ENCODE measurements around the gene ABCB7.
A peak's percentile ranks its signal among the peaks of the same experiment; 100 is the strongest.
"Not testable (repeated sequence)": the region's sequence is repeated elsewhere in the genome, so short reads cannot be mapped to it uniquely, and the experiment has no call there.

Gene ABCB7

DNA sequence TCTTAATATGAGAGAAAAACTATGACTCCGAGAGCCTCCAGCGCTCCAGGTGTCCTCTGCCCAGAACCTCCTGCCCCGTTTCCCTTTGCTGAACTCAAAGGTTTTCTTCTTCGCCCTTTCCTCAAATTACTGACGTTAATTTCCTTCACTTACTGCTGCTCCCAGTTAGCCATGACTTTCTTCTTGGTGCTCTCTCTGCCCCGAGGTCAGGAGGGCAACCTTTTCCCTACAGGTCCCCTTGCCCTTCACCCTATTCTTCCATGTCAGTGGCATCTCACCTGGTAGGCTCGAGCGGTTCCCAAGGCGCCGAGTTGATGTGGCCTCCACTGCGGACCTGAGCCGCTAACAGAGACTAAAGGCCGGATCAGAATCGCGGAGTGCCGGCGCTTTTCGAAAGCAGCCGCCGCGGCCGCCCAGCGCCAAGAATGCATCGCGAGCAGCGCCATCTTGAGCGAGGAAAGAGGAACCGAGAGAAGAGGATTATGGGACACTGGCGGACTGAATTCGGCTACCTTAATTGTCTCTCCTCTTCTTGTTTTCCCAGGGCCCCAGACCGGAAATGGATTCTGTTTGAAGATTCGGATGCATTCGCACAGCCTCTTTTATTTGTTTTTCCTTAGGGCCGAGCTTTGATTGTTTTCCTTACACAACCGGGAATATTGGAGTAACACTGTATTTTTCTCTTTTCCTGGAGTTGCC lies at the start of gene ABCB7:
Gene ABCB7 (minus strand): TSS at position 457 of the 699 bp plus-strand sequence. CDS start 11 bp downstream, at position 446.
- H3K27me3 ChIP-seq (ENCODE audit: insufficient read depth, low read depth): no peaks in the 10 kb centered on the region
- peak within 1 kb of the TSS; percentile 69 for H3K4me2 ChIP-seq
- no peaks in the 10 kb centered on the region for H4K20me1 ChIP-seq (ENCODE audit: insufficient read depth)
- H3K27ac ChIP-seq: peak within 1 kb of the TSS; percentile 89
- no peaks in the 10 kb centered on the region for H3K36me3 ChIP-seq (ENCODE audit: insufficient read depth)
- peak within 1 kb of the TSS; percentile 85 for H3K9ac ChIP-seq
- peaks cover 6% of the 10 kb centered on the region for H3K4me1 ChIP-seq (ENCODE audit: low read depth, poor library complexity, severe bottlenecking)
- peaks cover 13% of the 10 kb centered on the region; the same call in 1 of the 2 replicates for H3K79me2 ChIP-seq (ENCODE audit: insufficient read depth, low read depth)
- TF ChIP-seq, protein P1, sequence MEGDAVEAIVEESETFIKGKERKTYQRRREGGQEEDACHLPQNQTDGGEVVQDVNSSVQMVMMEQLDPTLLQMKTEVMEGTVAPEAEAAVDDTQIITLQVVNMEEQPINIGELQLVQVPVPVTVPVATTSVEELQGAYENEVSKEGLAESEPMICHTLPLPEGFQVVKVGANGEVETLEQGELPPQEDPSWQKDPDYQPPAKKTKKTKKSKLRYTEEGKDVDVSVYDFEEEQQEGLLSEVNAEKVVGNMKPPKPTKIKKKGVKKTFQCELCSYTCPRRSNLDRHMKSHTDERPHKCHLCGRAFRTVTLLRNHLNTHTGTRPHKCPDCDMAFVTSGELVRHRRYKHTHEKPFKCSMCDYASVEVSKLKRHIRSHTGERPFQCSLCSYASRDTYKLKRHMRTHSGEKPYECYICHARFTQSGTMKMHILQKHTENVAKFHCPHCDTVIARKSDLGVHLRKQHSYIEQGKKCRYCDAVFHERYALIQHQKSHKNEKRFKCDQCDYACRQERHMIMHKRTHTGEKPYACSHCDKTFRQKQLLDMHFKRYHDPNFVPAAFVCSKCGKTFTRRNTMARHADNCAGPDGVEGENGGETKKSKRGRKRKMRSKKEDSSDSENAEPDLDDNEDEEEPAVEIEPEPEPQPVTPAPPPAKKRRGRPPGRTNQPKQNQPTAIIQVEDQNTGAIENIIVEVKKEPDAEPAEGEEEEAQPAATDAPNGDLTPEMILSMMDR (conservative IDR thresholded peaks at IDR 0.05; ENCODE audit: low read depth, low read length): no peak; the same call in 1 of the 2 replicates
- H2AFZ ChIP-seq (ENCODE audit: low read depth): peak within 1 kb of the TSS; percentile 63
- no peak within 1 kb of the TSS for H3K4me3 ChIP-seq (IDR thresholded peaks at IDR 0.05; ENCODE audit: insufficient read depth, low read depth, low read length)

DNA sequence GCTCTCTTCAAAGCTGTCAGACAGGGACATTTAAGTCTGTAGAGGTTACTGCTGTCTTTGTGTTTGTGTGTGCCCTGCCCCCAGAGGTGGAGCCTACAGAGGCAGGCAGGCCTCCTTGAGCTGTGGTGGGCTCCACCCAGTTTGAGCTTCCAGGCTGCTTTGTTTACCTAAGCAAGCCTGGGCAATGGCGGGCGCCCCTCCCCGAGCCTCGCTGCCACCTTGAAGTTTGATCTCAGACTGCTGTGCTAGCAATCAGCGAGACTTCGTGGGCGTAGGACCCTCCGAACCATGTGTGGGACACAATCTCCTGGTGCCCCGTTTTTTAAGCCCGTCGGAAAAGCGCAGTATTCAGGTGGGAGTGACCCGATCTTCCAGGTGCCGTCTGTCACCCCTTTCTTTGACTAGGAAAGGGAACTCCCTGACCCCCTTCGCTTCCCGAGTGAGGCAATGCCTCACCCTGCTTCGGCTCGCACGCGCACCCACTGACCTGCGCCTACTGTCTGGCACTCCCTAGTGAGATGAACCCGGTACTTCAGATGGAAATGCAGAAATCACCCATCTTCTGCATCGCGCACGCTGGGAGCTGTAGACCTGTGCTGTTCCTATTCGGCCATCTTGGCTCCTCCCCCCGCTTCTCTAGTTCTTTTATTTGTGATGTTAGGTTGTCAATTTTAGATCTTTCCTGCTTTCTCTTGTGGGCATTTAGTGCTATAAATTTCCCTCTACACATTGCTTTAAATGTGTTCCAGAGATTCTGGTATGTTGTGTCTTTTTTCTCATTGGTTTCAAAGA lies 32.5 kb upstream of the ABCB7 start:
- H3K4me2 ChIP-seq; H3K9ac ChIP-seq; H3K27ac ChIP-seq; H2AFZ ChIP-seq (ENCODE audit: low read depth); H3K27me3 ChIP-seq (ENCODE audit: insufficient read depth, low read depth); H3K4me1 ChIP-seq (ENCODE audit: low read depth, poor library complexity, severe bottlenecking); H4K20me1 ChIP-seq (ENCODE audit: insufficient read depth); H3K36me3 ChIP-seq (ENCODE audit: insufficient read depth); H3K4me3 ChIP-seq (IDR thresholded peaks at IDR 0.05; ENCODE audit: insufficient read depth, low read depth, low read length); H3K79me2 ChIP-seq (ENCODE audit: insufficient read depth, low read depth): not testable (repeated sequence)

DNA sequence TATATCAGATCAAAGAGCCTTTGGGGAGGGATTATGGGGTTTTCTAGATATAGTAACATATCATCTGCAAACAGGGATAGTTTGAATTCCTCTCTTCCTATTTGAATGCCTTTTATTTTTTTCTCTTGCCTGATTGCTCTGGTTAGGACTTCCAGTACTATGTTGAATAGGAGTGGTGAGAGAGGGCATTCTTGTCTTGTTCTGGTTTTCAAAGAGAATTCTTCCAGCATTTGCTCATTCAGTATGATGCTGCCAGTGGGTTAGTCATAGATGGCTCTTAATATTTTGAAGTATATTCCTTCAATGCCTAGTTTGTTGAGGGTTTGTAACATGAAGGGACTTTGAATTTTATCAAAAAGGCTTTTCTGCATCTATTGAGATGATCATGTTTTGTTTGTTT lies 25.6 kb upstream of the ABCB7 start:
- Histone ChIP-seq H4K20me1 (ENCODE audit: insufficient read depth) (no peaks in the 10 kb centered on the region), H3K27me3 (ENCODE audit: insufficient read depth, low read depth) (no peaks in the 10 kb centered on the region), H3K4me2 (no peak overlapping the region), H3K27ac (no peak overlapping the region), H3K79me2 (ENCODE audit: insufficient read depth, low read depth) (no peaks in the 10 kb centered on the region), H2AFZ (ENCODE audit: low read depth) (no peak overlapping the region), H3K4me1 (ENCODE audit: low read depth, poor library complexity, severe bottlenecking) (no peaks in the 10 kb centered on the region), H3K9ac (no peak overlapping the region), H3K36me3 (ENCODE audit: insufficient read depth) (no peaks in the 10 kb centered on the region), H3K4me3 (IDR thresholded peaks at IDR 0.05; ENCODE audit: insufficient read depth, low read depth, low read length) (no peak overlapping the region)
- TF ChIP-seq, protein P1 (conservative IDR thresholded peaks at IDR 0.05; ENCODE audit: low read depth, low read length): no peak

DNA sequence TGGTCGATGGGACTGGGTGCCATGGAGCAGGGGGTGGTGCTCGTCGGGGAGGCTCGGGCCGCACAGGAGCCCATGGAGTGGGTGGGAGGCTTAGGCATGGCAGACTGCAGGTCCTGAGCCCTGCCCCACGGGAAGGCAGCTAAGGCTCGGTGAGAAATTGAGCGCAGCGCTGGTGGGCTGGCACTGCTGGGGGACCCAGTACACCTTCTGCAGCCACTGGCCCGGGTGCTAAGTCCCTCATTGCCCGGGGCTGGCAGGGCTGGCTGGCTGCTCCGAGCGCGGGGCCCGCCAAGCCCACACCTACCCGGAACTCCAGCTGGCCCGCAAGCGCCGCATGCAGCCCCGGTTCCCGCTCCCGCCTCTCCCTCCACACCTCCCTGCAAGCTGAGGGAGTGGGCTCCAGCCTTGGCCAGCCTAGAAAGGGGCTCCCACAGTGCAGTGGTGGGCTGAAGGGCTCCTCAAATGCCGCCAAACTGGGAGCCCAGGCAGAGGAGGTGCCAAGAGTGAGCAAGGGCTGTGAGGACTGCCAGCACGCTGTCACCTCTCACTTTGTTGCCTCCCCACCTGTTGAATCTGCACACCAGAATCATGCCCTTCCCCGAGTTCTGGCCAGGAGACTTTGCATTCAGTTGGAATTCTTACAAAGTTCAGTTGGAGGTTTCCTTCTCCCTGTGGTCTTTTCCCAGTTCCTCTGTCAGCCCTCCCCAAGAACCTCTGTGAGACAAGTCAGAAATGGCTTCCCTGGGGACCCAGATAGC lies 23.6 kb upstream of the ABCB7 start:
- not testable (repeated sequence) for H3K4me2 ChIP-seq; H2AFZ ChIP-seq (ENCODE audit: low read depth)

DNA sequence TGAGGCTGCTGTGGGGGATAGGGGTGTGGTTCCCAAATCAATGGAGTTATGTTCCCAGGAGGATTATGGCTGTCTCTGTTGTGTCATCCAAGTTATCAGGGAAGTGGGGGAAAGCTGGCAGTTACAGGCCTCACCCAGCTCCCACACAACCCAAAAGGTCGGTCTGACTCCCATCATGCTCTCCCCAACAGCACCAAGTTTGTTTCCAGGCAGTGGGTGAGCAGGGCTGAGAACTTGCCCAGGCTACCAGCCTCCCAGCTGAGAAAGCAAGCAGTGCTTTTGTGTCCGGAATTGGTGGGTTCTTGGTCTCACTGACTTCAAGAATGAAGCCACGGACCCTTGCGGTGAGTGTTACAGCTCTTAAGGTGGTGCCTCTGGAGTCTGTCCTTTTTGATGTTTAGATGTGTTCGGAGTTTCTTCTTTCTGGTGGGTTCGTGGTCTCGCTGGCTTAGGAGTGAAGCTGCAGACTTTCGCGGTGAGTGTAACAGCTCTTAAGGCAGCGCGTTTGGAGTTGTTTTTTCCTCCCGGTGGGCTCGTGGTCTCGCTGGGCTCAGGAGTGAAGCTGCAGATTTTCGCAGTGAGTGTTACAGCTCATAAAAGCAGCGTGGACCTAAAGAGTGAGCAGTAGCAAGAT lies 16.3 kb upstream of the ABCB7 start:
- H4K20me1 ChIP-seq (ENCODE audit: insufficient read depth); H3K27ac ChIP-seq: not testable (repeated sequence)

More for the DNA sequence above, 23.6 kb upstream of the ABCB7 start:
- not testable (repeated sequence) for H3K4me1 ChIP-seq (ENCODE audit: low read depth, poor library complexity, severe bottlenecking); H3K79me2 ChIP-seq (ENCODE audit: insufficient read depth, low read depth); H3K4me3 ChIP-seq (IDR thresholded peaks at IDR 0.05; ENCODE audit: insufficient read depth, low read depth, low read length); H3K36me3 ChIP-seq (ENCODE audit: insufficient read depth); H3K9ac ChIP-seq; H4K20me1 ChIP-seq (ENCODE audit: insufficient read depth); H3K27me3 ChIP-seq (ENCODE audit: insufficient read depth, low read depth); H3K27ac ChIP-seq

More for the DNA sequence above, 16.3 kb upstream of the ABCB7 start:
- H3K4me1 ChIP-seq (ENCODE audit: low read depth, poor library complexity, severe bottlenecking); H2AFZ ChIP-seq (ENCODE audit: low read depth); H3K4me3 ChIP-seq (IDR thresholded peaks at IDR 0.05; ENCODE audit: insufficient read depth, low read depth, low read length); H3K9ac ChIP-seq; H3K79me2 ChIP-seq (ENCODE audit: insufficient read depth, low read depth); H3K36me3 ChIP-seq (ENCODE audit: insufficient read depth); H3K4me2 ChIP-seq; H3K27me3 ChIP-seq (ENCODE audit: insufficient read depth, low read depth): not testable (repeated sequence)
